Measurements from ENCODE around the gene CDON. TPM values are rescaled to one million over a fixed set of nuclear protein-coding genes. Genes with fewer than 3 reads are reported as not detected.

The CDON gene
- polyA plus RNA-seq, 1 of the 3 experiments (the other 2 are of a cell fraction) = 3.7 TPM

GRCh38 chr11:126002181-126002580 lies 60.5 kb downstream of the CDON start:
- Histone ChIP-seq H3K79me2 (ENCODE audit: insufficient read depth) (no peaks in the 10 kb centered on the region), H3F3A (replicated peaks; ENCODE audit: insufficient read depth) (no peaks in the 10 kb centered on the region), H3K9me3 (no peaks in the 10 kb centered on the region), H3K27ac (ENCODE audit: low read depth in 2 of 2, low read length in 1 of 2) (no peak overlapping the region), H4K20me1 (ENCODE audit: insufficient read depth) (no peaks in the 10 kb centered on the region), H3K9ac (no peak overlapping the region), H3K36me3 (replicated peaks in 1 of 2; ENCODE audit: control insufficient read depth in 1 of 2, insufficient read depth in 2 of 2, low read length in 1 of 2) (peaks cover 0 to 12% of the 10 kb centered on the region in 2 experiments), H3K4me3 (ENCODE audit: low read depth in 2 of 2, low read length in 1 of 2) (no peak overlapping the region), H3K9me2 (no peaks in the 10 kb centered on the region), H3K27me3 (ENCODE audit: insufficient read depth) (no peaks in the 10 kb centered on the region), H3K4me1 (ENCODE audit: control insufficient read depth in 1 of 2, insufficient read depth in 2 of 2, low read depth in 1 of 2, low read length in 1 of 2) (peaks cover 0 to 2% of the 10 kb centered on the region in 2 experiments; a peak in 2 of 4 replicates), H2AFZ (ENCODE audit: low read depth) (no peak overlapping the region), H3K4me2 (no peak overlapping the region)
- POLR2A ChIA-PET = no interaction called here
- DNase-seq = no peak
- CTCF ChIA-PET = interaction anchor here (1.0 kb wide), 1 partner anchor 54 kb away, joined by 3 read pairs; no protein-coding TSS in a partner anchor
- WGBS (ENCODE audit: low lambda C conversion rate) = 92% methylated on average over 4 of the region's 4 CpGs
- no peak for TF ChIP-seq PBX3 (IDR thresholded peaks at IDR 0.05)
- TF ChIP-seq EZH2phosphoT487 (IDR thresholded peaks at IDR 0.05; ENCODE audit: borderline replicate concordance, low read depth) = no peak
- TF ChIP-seq CHD2 (IDR thresholded peaks at IDR 0.05; ENCODE audit: low read length, partially characterized antibody) = no peak
- no peak for TF ChIP-seq REST (IDR thresholded peaks at IDR 0.05; ENCODE audit: low read depth, low read length)

GRCh38 chr11:125999234-125999880 lies 63.3 kb downstream of the CDON start:
- no peaks in the 10 kb centered on the region for H4K20me1 ChIP-seq (ENCODE audit: insufficient read depth)
- no peaks in the 10 kb centered on the region for H3K4me1 ChIP-seq (ENCODE audit: control insufficient read depth in 1 of 2, insufficient read depth in 2 of 2, low read depth in 1 of 2, low read length in 1 of 2)
- no peaks in the 10 kb centered on the region for H3K79me2 ChIP-seq (ENCODE audit: insufficient read depth)
- H3K36me3 ChIP-seq (replicated peaks in 1 of 2; ENCODE audit: control insufficient read depth in 1 of 2, insufficient read depth in 2 of 2, low read length in 1 of 2) = peaks cover 0 to 21% of the 10 kb centered on the region in 2 experiments
- WGBS (ENCODE audit: low lambda C conversion rate) = 97% methylated on average over 6 of the region's 6 CpGs
- H3K4me3 ChIP-seq (ENCODE audit: low read depth in 2 of 2, low read length in 1 of 2) = no peak overlapping the region
- no peaks in the 10 kb centered on the region for H3K27me3 ChIP-seq (ENCODE audit: insufficient read depth)
- H3K9me2 ChIP-seq = no peaks in the 10 kb centered on the region
- DNase-seq = no peak
- no peak overlapping the region for H3K4me2 ChIP-seq
- CTCF ChIA-PET = interaction anchor here (1.2 to 1.3 kb wide), 2 partner anchors 76 to 195 kb away, joined by 3 read pairs; no protein-coding TSS in a partner anchor
- H3F3A ChIP-seq (replicated peaks; ENCODE audit: insufficient read depth) = no peaks in the 10 kb centered on the region
- POLR2A ChIA-PET = no interaction called here
- H3K27ac ChIP-seq (ENCODE audit: low read depth in 2 of 2, low read length in 1 of 2) = no peak overlapping the region
- no peak overlapping the region for H2AFZ ChIP-seq (ENCODE audit: low read depth)
- H3K9ac ChIP-seq = no peak overlapping the region
- no peaks in the 10 kb centered on the region for H3K9me3 ChIP-seq
- no peak for TF ChIP-seq SMC3 (IDR thresholded peaks at IDR 0.05; ENCODE audit: low read depth, low read length)
- no peak for TF ChIP-seq USF2 (IDR thresholded peaks at IDR 0.05; ENCODE audit: borderline replicate concordance, low read depth, low read length)
- no peak for TF ChIP-seq TAF1 (IDR thresholded peaks at IDR 0.05; ENCODE audit: borderline replicate concordance, low read depth, low read length)
- TF ChIP-seq EP300 (IDR thresholded peaks at IDR 0.05; ENCODE audit: borderline replicate concordance in 1 of 2, low read depth in 1 of 2, low read length in 1 of 2) = no peak
- TF ChIP-seq USF1 (IDR thresholded peaks at IDR 0.05; ENCODE audit: borderline replicate concordance, low read depth) = no peak
- no peak for TF ChIP-seq ZBTB33 (IDR thresholded peaks at IDR 0.05; ENCODE audit: borderline replicate concordance, low read depth)
- no peak for TF ChIP-seq RXRA (IDR thresholded peaks at IDR 0.05; ENCODE audit: borderline replicate concordance, low read depth)
- no peak for TF ChIP-seq NFIC (IDR thresholded peaks at IDR 0.05; ENCODE audit: borderline replicate concordance)
- TF ChIP-seq GATA2 (CRISPR knock-in tag; IDR thresholded peaks at IDR 0.05) = no peak
- no peak for TF ChIP-seq NRF1 (IDR thresholded peaks at IDR 0.05; ENCODE audit: low read depth, low read length)
